ENCODE results near the gene SUGP2. TPM values are rescaled to one million over a fixed set of nuclear protein-coding genes. Genes with fewer than 3 reads are reported as not detected.

SUGP2 gene
- total and polyA plus RNA-seq, 2 of the 13 experiments (the other 11 are each of a cell fraction or from before 2014, with no cell fraction given): 40.6 to 57.7 TPM

GRCh38 chr19:19053508-19054314 is 20.4 kb upstream of the SUGP2 start (continued):
- TF ChIP-seq ZFP36L1 (CRISPR knock-in tag; IDR thresholded peaks at IDR 0.05): no peak
- TF ChIP-seq, protein P1, sequence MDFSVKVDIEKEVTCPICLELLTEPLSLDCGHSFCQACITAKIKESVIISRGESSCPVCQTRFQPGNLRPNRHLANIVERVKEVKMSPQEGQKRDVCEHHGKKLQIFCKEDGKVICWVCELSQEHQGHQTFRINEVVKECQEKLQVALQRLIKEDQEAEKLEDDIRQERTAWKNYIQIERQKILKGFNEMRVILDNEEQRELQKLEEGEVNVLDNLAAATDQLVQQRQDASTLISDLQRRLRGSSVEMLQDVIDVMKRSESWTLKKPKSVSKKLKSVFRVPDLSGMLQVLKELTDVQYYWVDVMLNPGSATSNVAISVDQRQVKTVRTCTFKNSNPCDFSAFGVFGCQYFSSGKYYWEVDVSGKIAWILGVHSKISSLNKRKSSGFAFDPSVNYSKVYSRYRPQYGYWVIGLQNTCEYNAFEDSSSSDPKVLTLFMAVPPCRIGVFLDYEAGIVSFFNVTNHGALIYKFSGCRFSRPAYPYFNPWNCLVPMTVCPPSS (IDR thresholded peaks at IDR 0.05): no peak
- TF ChIP-seq MXD4 (CRISPR knock-in tag; IDR thresholded peaks at IDR 0.05): no peak
- TF ChIP-seq MYC (CRISPR knock-in tag; IDR thresholded peaks at IDR 0.05; ENCODE audit: borderline replicate concordance): no peak
- no peak for TF ChIP-seq SRSF4 (IDR thresholded peaks at IDR 0.05; ENCODE audit: low read depth, low read length, poor library complexity, severe bottlenecking)

- POLR2A ChIA-PET: no interaction called here
- BruUV-seq (replicated peaks): no TSS peak
- no peak for FAIRE-seq
Measured at GRCh38 chr19:19052921-19053320, 19.6 kb upstream of the SUGP2 start.

More at GRCh38 chr19:19052921-19053320, 19.6 kb upstream of the SUGP2 start:
- intact Hi-C loops (cut with micrococcal nuclease; ENCODE audit: unreplicated experiment): loop anchor here (2.0 kb wide), 1 partner anchor 86 kb away; the partner anchor contains the start of gene TMEM161A
- Histone ChIP-seq H3K4me3 (replicated peaks in 1 of 3; ENCODE audit: insufficient read depth in 1 of 3, low read depth in 2 of 3, low read length in 3 of 3) (no peak overlapping the region), H3K27me3 (ENCODE audit: control insufficient read depth in 1 of 2, insufficient read depth in 2 of 2, low read length in 2 of 2) (no peaks in the 10 kb centered on the region), H3K4me1 (ENCODE audit: insufficient read depth, low read length) (peaks cover 9% of the 10 kb centered on the region), H3K9me3 (ENCODE audit: low read length) (no peaks in the 10 kb centered on the region), H3K79me2 (ENCODE audit: insufficient read depth, low read length) (no peaks in the 10 kb centered on the region), H3K4me2 (ENCODE audit: low read depth, low read length) (no peak overlapping the region), H3K27ac (ENCODE audit: extremely low read length, insufficient read depth, low read length) (no peak overlapping the region), H3K36me3 (replicated peaks in 1 of 2; ENCODE audit: control insufficient read depth in 1 of 2, insufficient read depth in 2 of 2, low read length in 2 of 2) (peaks cover 29 to 74% of the 10 kb centered on the region in 2 experiments), H2AFZ (ENCODE audit: low read length) (no peak overlapping the region), H4K20me1 (ENCODE audit: insufficient read depth, low read length) (no peaks in the 10 kb centered on the region), H3K9ac (ENCODE audit: insufficient read depth, low read depth, low read length) (no peak overlapping the region)
- CTCF ChIA-PET (ENCODE audit: low intra/inter-chr PET ratio, low total read pairs): interaction anchor here (1.6 to 2.7 kb wide), 4 partner anchors 46 to 86 kb away, joined by 5 to 31 read pairs (median 24); partner anchors contain the start of gene TMEM161A
- ATAC-seq (no peak), DNase-seq (ENCODE audit: low spot score) (no peak)
- TF ChIP-seq ZIK1 (CRISPR knock-in tag; IDR thresholded peaks at IDR 0.05; ENCODE audit: borderline replicate concordance, low read depth): no peak
- 78% methylated on average over 1 of the region's 1 CpG for WGBS (ENCODE audit: low lambda C conversion rate)
- in situ Hi-C loops (cut with HindIII; ENCODE audit: extremely low pct_ligation_motif_present, low pct_unique_long_range_greater_than_20kb): loop anchor here (5.0 kb wide), 1 partner anchor 84 kb away; the partner anchor contains the start of gene TMEM161A
